Lower leg skin (tissue), 3 donors: ENCODE results near the gene LRRC43.

ENCODE experiments used
- POLR2A ChIP-seq, 2 donors: fragments of 450-650 bp; IDR thresholded peaks; one replicate each; pipeline ENCODE4 v1.6.1; 2016 to 2017; ENCODE audit warnings: antibody characterized with exemption in 2 of 2, mild to moderate bottlenecking in 1 of 2, moderate library complexity in 1 of 2
- TF ChIP-seq, protein P1 (sequence below), 3 donors: fragments of 450-650 bp; IDR thresholded peaks; one replicate each; pipeline ENCODE4 v1.5.1; 2016; ENCODE audit warnings: antibody characterized with exemption in 3 of 3, mild to moderate bottlenecking in 3 of 3, moderate library complexity in 2 of 3

DNA sequence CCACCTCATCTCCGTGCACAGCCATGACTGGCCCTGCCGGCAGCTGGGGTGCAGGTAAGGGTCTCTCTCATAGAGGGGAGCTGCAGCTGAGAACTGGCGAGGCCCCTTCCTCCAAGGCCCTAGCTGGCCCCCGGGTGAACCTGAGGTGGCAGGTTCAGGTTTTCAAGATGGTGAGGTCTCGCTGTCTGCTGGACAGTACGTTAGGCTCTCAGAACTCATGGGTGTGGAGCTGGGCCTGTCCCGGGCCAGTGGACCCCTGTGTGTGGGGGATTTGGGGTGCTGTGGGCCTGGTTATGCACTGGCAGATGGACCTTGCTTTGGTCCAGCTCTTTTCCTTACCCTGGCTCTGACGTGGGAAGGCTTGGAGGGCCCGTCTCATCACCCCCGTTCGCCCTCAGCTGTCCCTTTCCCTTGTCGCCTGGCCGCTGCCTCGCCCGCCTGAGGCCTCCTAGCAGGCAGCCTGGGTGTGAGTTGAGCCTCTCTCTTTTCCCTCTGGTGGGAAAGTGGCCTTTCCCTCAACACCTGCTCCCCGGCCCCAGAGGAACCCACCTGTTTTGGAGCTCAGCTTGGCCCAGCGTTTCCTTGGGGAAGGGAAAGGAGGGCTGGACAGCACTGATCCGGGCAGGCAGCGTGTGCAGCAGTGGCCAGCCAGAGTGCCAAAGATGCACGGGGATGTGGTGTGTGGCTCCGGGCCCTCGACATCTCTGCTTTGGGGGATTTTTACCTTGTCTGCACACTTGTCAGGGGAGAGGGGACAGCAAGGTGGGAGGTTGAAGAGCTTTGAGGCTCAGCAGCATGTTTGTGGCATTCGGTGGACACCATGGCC lies 37.2 kb upstream of the LRRC43 start:
- TF ChIP-seq, protein P1, sequence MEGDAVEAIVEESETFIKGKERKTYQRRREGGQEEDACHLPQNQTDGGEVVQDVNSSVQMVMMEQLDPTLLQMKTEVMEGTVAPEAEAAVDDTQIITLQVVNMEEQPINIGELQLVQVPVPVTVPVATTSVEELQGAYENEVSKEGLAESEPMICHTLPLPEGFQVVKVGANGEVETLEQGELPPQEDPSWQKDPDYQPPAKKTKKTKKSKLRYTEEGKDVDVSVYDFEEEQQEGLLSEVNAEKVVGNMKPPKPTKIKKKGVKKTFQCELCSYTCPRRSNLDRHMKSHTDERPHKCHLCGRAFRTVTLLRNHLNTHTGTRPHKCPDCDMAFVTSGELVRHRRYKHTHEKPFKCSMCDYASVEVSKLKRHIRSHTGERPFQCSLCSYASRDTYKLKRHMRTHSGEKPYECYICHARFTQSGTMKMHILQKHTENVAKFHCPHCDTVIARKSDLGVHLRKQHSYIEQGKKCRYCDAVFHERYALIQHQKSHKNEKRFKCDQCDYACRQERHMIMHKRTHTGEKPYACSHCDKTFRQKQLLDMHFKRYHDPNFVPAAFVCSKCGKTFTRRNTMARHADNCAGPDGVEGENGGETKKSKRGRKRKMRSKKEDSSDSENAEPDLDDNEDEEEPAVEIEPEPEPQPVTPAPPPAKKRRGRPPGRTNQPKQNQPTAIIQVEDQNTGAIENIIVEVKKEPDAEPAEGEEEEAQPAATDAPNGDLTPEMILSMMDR (IDR thresholded peaks at IDR 0.05), result no peak
- no peak for TF ChIP-seq POLR2A (IDR thresholded peaks at IDR 0.05)
